Ishikawa (cell line): ENCODE results near the gene SPINK9.

Experiments used
- CEBPB ChIP-seq: IDR thresholded peaks from 2 replicates; pipeline ENCODE4 v1.6.1; 2012
- CREB1 ChIP-seq: IDR thresholded peaks from 2 replicates; pipeline ENCODE4 v1.6.1; 2012; ENCODE audit warnings: low read depth
- EP300 ChIP-seq: IDR thresholded peaks from 2 replicates; pipeline ENCODE4 v1.6.1; 2012; ENCODE audit warnings: borderline replicate concordance
- FOXM1 ChIP-seq: IDR thresholded peaks from 2 replicates; pipeline ENCODE4 v1.6.1; 2012; ENCODE audit warnings: low read depth, borderline replicate concordance
- NFIC ChIP-seq: IDR thresholded peaks from 2 replicates; pipeline ENCODE4 v1.6.1; 2012
- RAD21 ChIP-seq: IDR thresholded peaks from 2 replicates; pipeline ENCODE4 v1.6.1; 2012; ENCODE audit warnings: low read depth
- TAF1 ChIP-seq: IDR thresholded peaks from 2 replicates; pipeline ENCODE4 v1.6.1; 2012; ENCODE audit warnings: low read depth, mild to moderate bottlenecking
- TF ChIP-seq, protein P1 (sequence below): IDR thresholded peaks from 2 replicates; pipeline ENCODE4 v1.6.1; 2012
- TF ChIP-seq, protein P2 (sequence below): IDR thresholded peaks from 2 replicates; pipeline ENCODE4 v1.6.1; 2012; ENCODE audit warnings: low read depth, mild to moderate bottlenecking

DNA sequence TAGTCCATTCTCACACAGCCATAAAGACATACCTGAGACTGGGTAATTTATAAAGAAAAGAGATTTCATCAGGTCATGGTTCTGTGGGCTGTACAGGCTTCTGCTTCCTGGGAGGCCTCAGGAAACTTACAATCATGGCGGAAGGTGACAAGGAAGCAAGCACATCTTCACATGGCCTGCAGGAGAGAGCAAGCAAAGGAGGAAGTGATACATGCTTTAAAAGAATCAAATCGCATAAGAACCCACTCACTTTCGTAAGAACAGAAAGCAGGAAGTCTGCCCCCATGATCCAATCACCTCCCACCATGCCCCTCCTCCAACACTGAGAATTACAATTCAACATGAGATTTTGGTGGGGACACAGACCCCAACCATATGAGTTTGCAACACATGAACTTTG, 43.3 kb downstream of the SPINK9 start:
- no peak for TF ChIP-seq EP300
- no peak for TF ChIP-seq TAF1
- TF ChIP-seq, protein P1, sequence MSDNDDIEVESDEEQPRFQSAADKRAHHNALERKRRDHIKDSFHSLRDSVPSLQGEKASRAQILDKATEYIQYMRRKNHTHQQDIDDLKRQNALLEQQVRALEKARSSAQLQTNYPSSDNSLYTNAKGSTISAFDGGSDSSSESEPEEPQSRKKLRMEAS = no peak
- no peak for TF ChIP-seq RAD21
- no peak for TF ChIP-seq NFIC
- no peak for TF ChIP-seq CEBPB
- no peak for TF ChIP-seq CREB1
- TF ChIP-seq, protein P2, sequence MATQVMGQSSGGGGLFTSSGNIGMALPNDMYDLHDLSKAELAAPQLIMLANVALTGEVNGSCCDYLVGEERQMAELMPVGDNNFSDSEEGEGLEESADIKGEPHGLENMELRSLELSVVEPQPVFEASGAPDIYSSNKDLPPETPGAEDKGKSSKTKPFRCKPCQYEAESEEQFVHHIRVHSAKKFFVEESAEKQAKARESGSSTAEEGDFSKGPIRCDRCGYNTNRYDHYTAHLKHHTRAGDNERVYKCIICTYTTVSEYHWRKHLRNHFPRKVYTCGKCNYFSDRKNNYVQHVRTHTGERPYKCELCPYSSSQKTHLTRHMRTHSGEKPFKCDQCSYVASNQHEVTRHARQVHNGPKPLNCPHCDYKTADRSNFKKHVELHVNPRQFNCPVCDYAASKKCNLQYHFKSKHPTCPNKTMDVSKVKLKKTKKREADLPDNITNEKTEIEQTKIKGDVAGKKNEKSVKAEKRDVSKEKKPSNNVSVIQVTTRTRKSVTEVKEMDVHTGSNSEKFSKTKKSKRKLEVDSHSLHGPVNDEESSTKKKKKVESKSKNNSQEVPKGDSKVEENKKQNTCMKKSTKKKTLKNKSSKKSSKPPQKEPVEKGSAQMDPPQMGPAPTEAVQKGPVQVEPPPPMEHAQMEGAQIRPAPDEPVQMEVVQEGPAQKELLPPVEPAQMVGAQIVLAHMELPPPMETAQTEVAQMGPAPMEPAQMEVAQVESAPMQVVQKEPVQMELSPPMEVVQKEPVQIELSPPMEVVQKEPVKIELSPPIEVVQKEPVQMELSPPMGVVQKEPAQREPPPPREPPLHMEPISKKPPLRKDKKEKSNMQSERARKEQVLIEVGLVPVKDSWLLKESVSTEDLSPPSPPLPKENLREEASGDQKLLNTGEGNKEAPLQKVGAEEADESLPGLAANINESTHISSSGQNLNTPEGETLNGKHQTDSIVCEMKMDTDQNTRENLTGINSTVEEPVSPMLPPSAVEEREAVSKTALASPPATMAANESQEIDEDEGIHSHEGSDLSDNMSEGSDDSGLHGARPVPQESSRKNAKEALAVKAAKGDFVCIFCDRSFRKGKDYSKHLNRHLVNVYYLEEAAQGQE = no peak
- no peak for TF ChIP-seq FOXM1
